Small intestine (tissue), 7 donors: ENCODE results near the gene STUM. TPM values are rescaled to one million over a fixed set of nuclear protein-coding genes. Genes with fewer than 3 reads are reported as not detected.
A peak's percentile ranks its signal among the peaks of the same experiment; 100 is the strongest.
"Not testable (repeated sequence)": the region's sequence is repeated elsewhere in the genome, so short reads cannot be mapped to it uniquely, and the experiment has no call there.

Experiments used
- DNase-seq, 2 donors: peaks; one replicate each; pipeline versions ENCODE4 v3.0.0 to v3.0.0-alpha.2; 2013
- FAIRE-seq: peaks from 2 replicates; lab custom pipeline; 2012; peaks lifted over from hg19 to GRCh38; lab: Jason Lieb, UNC
- H3K27ac ChIP-seq, 3 donors: one replicate each; pipeline ENCODE4 v1.5.1; 2013; ENCODE audit warnings: low read length in 2 of 3, mild to moderate bottlenecking in 2 of 3, control low read depth in 1 of 3, inconsistent platforms in 1 of 3, low read depth in 1 of 3, moderate library complexity in 1 of 3
- H3K27me3 ChIP-seq, 3 donors: one replicate each; pipeline ENCODE4 v1.6.1; 2013; ENCODE audit warnings: low read length in 3 of 3, inconsistent platforms in 1 of 3; ENCODE audit not compliant: control insufficient read depth in 3 of 3, insufficient read depth in 3 of 3
- H3K36me3 ChIP-seq, 3 donors: one replicate each; pipeline ENCODE4 v1.6.1; 2013; ENCODE audit warnings: low read length in 3 of 3, inconsistent platforms in 1 of 3, low read depth in 1 of 3, mild to moderate bottlenecking in 1 of 3, moderate library complexity in 1 of 3; ENCODE audit not compliant: control insufficient read depth in 3 of 3, insufficient read depth in 2 of 3
- H3K4me1 ChIP-seq, 3 donors: one replicate each; pipeline ENCODE4 v1.6.1; 2013; ENCODE audit warnings: low read length in 2 of 3, inconsistent platforms in 1 of 3, low read depth in 1 of 3, mild to moderate bottlenecking in 1 of 3, moderate library complexity in 1 of 3; ENCODE audit not compliant: control insufficient read depth in 3 of 3, insufficient read depth in 2 of 3
- H3K4me3 ChIP-seq, 3 donors: one replicate each; pipeline ENCODE4 v1.5.1; 2013; ENCODE audit warnings: low read length in 3 of 3, control low read depth in 1 of 3, inconsistent platforms in 1 of 3, low read depth in 1 of 3, mild to moderate bottlenecking in 1 of 3, moderate library complexity in 1 of 3
- H3K9me3 ChIP-seq, 2 donors: one replicate each; pipeline ENCODE4 v1.6.1; 2013; ENCODE audit warnings: low read depth in 1 of 2, low read length in 1 of 2; ENCODE audit not compliant: control insufficient read depth in 2 of 2, insufficient read depth in 1 of 2
- WGBS, 3 donors: extraction: QIAGEN DNeasy Blood & Tissue Kit; methylation state at CpG; one replicate each; pipeline ENCODE4 v1.1.7; 2013; 5-methylcytosine and 5-hydroxymethylcytosine counted together
- polyA plus RNA-seq, 4 donors: library from polyadenylated mRNA; stranded (reverse) in 3 of 4; unstranded in 1 of 4; fragments of 200-250 nt in 3 of 4; fragments of 120-200 nt in 1 of 4; gene quantifications; one replicate each; pipeline versions ENCODE4 v1.2.1 to v1.2.3, GENCODE V29; 2013
- donor health status: healthy with polysubstance abuse.
- donor health status: control.
- donor health status: control.
- donor health status: Bipolar disorder and iron deficiency.
- donor health status: healthy.

Gene STUM
- polyA plus RNA-seq, 4 donors, result under 0.01 to 9.6 (median 0.55) TPM

DNA sequence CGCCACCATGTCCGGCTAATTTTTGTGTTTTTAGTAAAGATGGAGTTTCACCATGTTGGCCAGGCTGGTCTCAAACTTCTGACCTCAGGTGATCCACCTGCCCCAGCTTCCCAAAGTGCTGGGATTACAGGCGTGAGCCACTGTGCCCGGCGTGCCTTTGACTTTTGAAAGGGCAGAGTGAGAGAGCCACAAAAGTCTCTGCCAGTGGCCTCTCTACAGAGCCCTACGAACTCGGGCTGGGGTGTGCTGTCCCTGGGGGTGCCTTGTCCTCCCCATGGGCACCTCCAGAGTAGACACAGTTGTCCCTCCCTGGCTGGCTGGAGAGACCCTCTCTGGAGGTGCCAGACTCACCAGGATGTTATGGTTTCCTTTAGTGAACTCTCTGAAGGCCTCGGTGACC lies 90.6 kb downstream of the STUM start:
- H3K4me3 ChIP-seq, H3K27ac ChIP-seq, DNase-seq, FAIRE-seq, H3K27me3 ChIP-seq, H3K9me3 ChIP-seq: not testable (repeated sequence)
- 96 to 98% (median 97%) methylated on average over 8 of the region's 8 CpGs for WGBS, 3 donors
- peaks cover 3 to 11% (median 4%) of the 10 kb centered on the region in 3 donors for H3K4me1 ChIP-seq
- H3K36me3 ChIP-seq, result peaks cover 0 to 91% (median 0%) of the 10 kb centered on the region in 3 donors

DNA sequence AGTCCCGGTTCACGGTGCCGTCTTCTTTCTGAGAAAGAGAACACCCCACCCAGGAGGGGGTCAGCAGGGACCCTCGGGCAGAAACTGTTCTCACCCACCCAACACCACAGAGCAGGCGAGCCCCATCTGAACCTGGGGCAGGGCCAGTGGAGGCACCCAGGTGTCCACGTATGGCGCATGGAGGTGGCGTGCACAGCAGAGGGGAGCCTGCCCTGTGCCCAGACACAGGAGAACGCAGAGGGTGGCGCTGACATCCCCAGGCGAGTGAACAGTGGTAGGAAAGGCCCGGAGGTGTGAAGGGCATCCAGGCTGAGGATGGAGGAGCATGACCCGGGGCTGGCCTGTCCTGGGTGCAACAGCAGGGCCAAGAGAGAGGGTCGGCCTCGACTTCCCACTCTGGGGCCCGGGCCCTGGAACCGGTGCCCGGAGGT lies 91.1 kb downstream of the STUM start:
- no peak for DNase-seq

DNA sequence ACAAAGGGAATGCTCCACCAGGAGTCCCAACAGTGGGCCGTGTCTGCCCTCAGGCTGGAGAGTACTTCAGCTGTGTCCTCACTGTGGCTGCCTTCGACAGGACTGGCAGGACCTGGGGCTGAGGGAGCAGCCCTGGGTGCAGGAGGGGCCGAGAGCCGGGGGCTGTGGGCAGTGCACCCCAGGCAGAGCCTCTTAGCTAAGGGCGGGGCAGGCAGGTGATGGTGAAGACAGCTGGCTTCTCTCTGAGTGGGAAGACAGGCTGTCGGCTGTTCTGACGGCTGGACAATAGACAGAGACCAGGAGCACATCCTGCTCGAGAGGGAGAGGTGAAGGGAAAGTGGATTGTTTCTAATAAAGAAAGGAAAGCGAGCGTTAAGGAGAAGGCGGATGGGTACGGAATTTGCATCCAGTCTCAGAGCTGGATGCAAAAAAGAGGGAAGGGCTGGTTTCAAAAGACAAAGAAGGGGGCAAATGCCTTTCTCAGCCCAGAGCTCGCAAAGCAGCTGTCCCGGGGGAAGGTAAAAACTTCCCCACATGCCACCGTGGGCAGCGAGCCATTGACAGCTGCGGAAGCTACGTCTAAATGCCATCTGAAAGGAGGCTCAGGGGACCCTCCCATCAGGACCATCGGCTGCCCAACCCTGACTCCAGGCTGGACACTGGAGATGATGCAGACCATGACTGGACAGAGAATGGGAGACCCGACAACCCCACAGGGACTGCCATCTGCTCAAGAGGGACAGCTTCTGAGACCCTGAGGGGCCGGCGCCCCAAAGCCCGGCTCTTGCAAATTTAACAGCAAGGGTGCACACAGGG lies 92.0 kb downstream of the STUM start:
- peaks cover 3 to 11% (median 4%) of the 10 kb centered on the region in 3 donors for H3K4me1 ChIP-seq

More for the DNA sequence above, 91.1 kb downstream of the STUM start:
- Histone ChIP-seq H3K27ac (no peak overlapping the region), H3K36me3 (peaks cover 0 to 89% (median 0%) of the 10 kb centered on the region in 3 donors), H3K9me3 (no peaks in the 10 kb centered on the region), H3K27me3 (no peaks in the 10 kb centered on the region), H3K4me1 (peaks cover 3 to 11% (median 4%) of the 10 kb centered on the region in 3 donors), H3K4me3 (no peak overlapping the region)
- WGBS, 3 donors, result 92 to 95% (median 95%) methylated on average over 12 to 18 of the region's 18 CpGs
- FAIRE-seq, result no peak

DNA sequence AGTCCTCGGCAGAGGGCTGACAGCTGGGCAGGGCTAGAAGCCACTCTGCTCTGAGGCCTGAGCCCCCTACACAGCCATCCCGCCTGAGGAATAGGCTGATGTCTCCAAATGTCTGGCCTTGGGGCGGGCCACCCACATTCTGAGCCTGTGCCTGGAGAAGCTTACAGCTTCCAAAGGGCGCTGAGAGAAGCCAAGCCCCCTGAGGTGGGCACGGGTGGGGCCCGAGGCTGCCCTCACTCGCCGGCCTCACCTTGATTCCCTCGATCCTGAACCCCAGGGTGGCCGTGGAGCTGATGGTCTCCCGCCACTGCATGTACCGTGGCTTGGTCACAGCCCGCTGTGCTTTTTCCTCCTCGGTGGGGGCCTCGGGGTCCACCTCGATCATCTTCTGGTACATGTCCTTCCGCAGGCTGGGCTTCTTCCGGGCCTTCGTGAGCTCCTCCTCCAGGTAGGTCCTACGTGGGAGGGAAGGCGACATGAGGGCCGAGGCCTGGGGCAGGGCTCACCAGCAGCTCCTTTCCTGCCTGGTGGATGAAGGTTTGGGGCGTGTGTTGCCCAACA lies 93.2 kb downstream of the STUM start:
- no peak overlapping the region for H3K27ac ChIP-seq
- peaks cover 3 to 11% (median 4%) of the 10 kb centered on the region in 3 donors for H3K4me1 ChIP-seq
- no peak overlapping the region for H3K4me3 ChIP-seq
- no peaks in the 10 kb centered on the region for H3K27me3 ChIP-seq
- 95 to 97% (median 96%) methylated on average over 18 to 23 of the region's 23 CpGs for WGBS, 3 donors
- H3K36me3 ChIP-seq, result peaks cover 0 to 91% (median 0%) of the 10 kb centered on the region in 3 donors
- no peak for DNase-seq
- no peak for FAIRE-seq
- no peaks in the 10 kb centered on the region for H3K9me3 ChIP-seq

More for the DNA sequence above, 92.0 kb downstream of the STUM start:
- Histone ChIP-seq H3K4me3 (no peak overlapping the region), H3K36me3 (peaks cover 0 to 89% (median 0%) of the 10 kb centered on the region in 3 donors), H3K27me3 (no peaks in the 10 kb centered on the region), H3K9me3 (no peaks in the 10 kb centered on the region), H3K27ac (no peak overlapping the region)
- DNase-seq (no peak), FAIRE-seq (no peak)
- 90 to 92% (median 90%) methylated on average over 23 of the region's 23 CpGs for WGBS, 3 donors

DNA sequence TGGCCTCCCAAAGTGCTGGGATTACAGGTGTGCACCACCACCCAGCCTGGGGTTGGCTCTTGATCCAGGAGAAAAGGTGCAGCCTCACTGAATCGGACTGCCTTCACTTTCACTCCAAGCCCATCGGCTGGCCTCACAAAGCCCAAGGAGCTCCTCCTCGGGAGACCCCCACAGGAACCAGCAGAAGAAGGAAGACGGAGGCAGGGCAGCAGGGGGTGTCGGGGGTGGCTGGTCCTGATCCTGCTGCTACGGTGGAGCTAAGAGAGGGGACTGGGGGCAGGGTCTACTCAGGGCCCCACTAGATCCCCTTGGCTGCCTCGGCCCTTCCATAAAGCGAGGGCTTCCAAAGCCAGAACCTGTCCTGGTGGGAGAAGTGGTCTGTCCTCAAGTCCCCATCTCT lies 93.9 kb downstream of the STUM start:
- Histone ChIP-seq H3K27ac (no peak overlapping the region), H3K4me3 (no peak overlapping the region), H3K4me1 (peaks cover 3 to 11% (median 4%) of the 10 kb centered on the region in 3 donors), H3K27me3 (no peaks in the 10 kb centered on the region), H3K9me3 (no peaks in the 10 kb centered on the region), H3K36me3 (peaks cover 0 to 92% (median 0%) of the 10 kb centered on the region in 3 donors)
- WGBS, 3 donors, result 94 to 96% (median 95%) methylated on average over 8 of the region's 8 CpGs
- no peak for FAIRE-seq
- no peak for DNase-seq

DNA sequence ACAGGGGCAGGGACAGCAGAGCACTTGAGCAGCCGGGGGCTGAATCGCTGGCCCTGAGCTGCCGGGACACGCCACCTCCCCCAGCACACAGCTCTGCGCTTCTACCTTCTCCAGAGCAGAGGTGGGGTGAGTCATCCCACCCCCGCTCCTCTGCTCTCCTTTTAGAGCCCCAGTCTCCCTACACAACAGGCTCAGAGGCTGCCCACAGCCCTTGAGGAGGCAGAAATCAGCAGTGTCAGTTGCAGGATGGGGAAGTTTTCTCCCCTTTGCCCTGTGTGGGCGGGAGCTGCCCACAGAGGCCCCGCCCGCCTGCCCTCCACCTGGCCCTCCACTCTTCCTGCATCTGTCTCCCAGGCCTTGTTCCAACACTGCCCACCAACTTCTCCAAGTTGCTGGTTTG lies 94.6 kb downstream of the STUM start:
- H3K4me3 ChIP-seq, result no peak overlapping the region
- DNase-seq (peak; percentile 37 to 46), FAIRE-seq (no peak)
- peaks cover 3 to 11% (median 4%) of the 10 kb centered on the region in 3 donors for H3K4me1 ChIP-seq
- 15 to 49% (median 42%) methylated on average over 7 to 9 of the region's 9 CpGs for WGBS, 3 donors
- no peaks in the 10 kb centered on the region for H3K27me3 ChIP-seq
- no peaks in the 10 kb centered on the region for H3K9me3 ChIP-seq
- peak overlapping the region in 1 of 3 donors; percentile 5 for H3K27ac ChIP-seq
- peaks cover 0 to 92% (median 0%) of the 10 kb centered on the region in 3 donors for H3K36me3 ChIP-seq

DNA sequence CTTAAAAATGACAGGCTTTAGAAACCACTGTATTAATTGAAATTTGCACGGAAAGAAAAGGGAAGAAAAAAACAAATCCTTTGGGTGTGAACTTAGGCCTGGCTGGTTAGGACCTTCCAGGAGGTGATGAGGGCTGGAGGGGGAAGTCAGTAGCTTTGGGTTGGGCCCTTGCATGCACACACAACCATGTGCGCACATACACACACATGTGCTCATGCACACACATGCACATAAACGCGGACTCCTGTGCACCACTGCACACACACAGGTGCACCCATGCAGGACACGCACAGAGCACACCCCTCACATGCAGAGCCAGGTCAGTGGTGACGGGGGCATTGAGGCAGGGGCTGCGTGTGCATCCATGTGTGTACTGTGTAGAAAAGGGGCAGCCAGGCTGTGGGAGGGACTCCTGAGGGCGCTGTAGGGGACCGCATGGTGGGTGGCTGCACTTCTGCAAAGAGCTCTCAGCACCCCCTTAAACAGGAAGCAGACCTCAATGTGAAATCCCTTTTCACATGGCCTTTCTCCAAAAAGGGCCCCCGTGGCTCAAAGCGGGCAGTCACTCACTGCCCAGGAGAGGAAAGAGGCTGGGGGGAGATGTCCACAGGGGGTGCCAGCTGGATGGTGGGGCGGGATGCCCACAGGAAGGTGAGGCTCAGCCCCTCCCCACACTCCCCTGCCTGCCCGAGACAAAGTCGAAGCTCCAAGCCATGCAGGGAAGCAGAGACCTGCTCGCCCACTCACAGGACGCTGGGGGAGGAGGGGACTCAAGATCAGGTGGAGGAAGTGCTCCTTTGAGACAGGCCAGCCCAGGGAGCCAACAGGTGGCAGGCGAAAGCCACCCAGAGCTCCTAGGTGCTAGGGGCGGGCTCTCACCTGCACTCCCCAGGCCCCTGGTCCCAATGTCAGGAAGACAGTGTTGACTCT lies 95.3 kb downstream of the STUM start:
- Histone ChIP-seq H3K4me3 (no peak overlapping the region), H3K36me3 (peaks cover 0 to 93% (median 0%) of the 10 kb centered on the region in 3 donors), H3K4me1 (peaks cover 3 to 11% (median 4%) of the 10 kb centered on the region in 3 donors), H3K27me3 (no peaks in the 10 kb centered on the region), H3K9me3 (no peaks in the 10 kb centered on the region), H3K27ac (no peak overlapping the region)
- DNase-seq (no peak), FAIRE-seq (no peak)
- WGBS, 3 donors, result 62 to 77% (median 67%) methylated on average over 18 of the region's 18 CpGs
